ENCODE measurements around the gene USP40. TPM values are rescaled to one million over a fixed set of nuclear protein-coding genes. Genes with fewer than 3 reads are reported as not detected.

The USP40 gene
- total and polyA plus RNA-seq, 8 donors: 17.2 to 34.7 (median 22.7) TPM

DNA sequence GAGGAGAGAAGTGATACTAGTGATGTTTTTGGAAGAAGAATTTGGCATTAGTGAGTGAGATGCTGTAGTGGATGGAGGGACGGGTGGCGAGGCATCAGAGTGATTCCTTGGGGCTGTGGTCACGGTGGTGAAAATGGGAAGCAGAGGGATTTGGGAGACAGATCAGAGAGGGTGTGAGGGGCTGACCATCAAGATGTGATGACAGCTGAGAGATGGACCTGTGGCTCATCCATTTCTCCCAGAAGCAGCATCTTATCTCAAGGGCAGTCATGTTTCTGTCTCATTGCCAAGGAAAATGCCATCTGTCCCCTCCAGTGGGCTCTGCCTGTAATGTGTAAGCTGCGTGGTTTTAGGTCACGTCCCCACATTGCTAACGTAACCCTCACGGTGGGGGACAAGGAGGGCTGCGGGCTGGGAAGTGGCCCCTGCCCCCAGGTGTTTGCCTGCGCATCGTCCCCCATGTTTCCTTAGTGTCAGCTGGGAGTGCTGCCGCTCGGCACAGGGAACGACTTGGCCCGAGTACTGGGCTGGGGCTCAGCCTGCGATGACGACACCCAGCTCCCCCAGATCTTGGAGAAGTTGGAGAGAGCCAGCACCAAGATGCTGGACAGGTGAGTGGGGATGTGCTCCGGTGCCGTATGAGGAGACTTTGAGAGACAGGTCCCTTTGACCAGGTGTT is 121.3 kb downstream of the USP40 start:
- Histone ChIP-seq H3K9me3 (no peaks in the 10 kb centered on the region), H3K27ac (no peak overlapping the region), H3K36me3 (no peaks in the 10 kb centered on the region), H3K4me3 (no peak overlapping the region), H3K4me1 (no peaks in the 10 kb centered on the region), H3K27me3 (no peaks in the 10 kb centered on the region)
- ATAC-seq (no peak), FAIRE-seq (no peak), DNase-seq (no peak)
- TF ChIP-seq, protein P1, sequence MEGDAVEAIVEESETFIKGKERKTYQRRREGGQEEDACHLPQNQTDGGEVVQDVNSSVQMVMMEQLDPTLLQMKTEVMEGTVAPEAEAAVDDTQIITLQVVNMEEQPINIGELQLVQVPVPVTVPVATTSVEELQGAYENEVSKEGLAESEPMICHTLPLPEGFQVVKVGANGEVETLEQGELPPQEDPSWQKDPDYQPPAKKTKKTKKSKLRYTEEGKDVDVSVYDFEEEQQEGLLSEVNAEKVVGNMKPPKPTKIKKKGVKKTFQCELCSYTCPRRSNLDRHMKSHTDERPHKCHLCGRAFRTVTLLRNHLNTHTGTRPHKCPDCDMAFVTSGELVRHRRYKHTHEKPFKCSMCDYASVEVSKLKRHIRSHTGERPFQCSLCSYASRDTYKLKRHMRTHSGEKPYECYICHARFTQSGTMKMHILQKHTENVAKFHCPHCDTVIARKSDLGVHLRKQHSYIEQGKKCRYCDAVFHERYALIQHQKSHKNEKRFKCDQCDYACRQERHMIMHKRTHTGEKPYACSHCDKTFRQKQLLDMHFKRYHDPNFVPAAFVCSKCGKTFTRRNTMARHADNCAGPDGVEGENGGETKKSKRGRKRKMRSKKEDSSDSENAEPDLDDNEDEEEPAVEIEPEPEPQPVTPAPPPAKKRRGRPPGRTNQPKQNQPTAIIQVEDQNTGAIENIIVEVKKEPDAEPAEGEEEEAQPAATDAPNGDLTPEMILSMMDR (IDR thresholded peaks at IDR 0.05): no peak
- intact Hi-C loops (cut with DNase I): no loop called here
- WGBS, 2 donors: 95 to 97% methylated on average over 18 of the region's 18 CpGs

DNA sequence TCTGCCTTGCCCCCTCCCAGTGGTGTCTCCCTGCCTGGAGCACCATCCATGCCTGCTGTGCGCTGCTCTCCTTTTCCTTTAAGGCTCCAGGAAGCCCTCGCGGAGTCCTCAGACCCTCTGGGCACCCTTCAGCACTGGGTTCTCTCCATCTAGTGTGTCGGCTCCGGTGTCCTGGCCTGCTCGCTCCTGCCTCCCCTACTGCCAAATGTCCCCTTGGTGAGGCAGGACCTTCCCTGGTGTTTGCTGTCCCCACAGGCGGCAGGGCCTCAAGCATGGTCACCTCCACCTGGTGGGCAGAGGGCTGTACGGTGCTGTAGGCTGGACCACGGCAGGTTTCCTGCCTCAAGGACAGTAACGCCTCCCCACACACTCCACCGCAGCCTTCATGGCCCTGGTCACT is 122.1 kb downstream of the USP40 start:
- Histone ChIP-seq H3K4me3 (no peak overlapping the region), H3K4me1 (no peaks in the 10 kb centered on the region), H3K27me3 (no peaks in the 10 kb centered on the region), H3K27ac (no peak overlapping the region), H3K36me3 (no peaks in the 10 kb centered on the region), H3K9me3 (no peaks in the 10 kb centered on the region)
- no peak for ATAC-seq
- FAIRE-seq: no peak
- TF ChIP-seq, protein P1 (IDR thresholded peaks at IDR 0.05): no peak
- intact Hi-C loops (cut with DNase I): no loop called here
- 88 to 95% methylated on average over 11 of the region's 11 CpGs for WGBS, 2 donors
- peak in 1 of 6 donors; percentile 37 for DNase-seq

GRCh38 chr2:233443511-233444183 is 122.9 kb downstream of the USP40 start:
- TF ChIP-seq, protein P1 (IDR thresholded peaks at IDR 0.05): peak; percentile 45 to 72 (median 58)
- H3K36me3 ChIP-seq: no peaks in the 10 kb centered on the region
- peak; percentile 86 to 96 (median 92) for ATAC-seq
- no peak overlapping the region for H3K4me3 ChIP-seq
- H3K27me3 ChIP-seq: no peaks in the 10 kb centered on the region
- H3K27ac ChIP-seq: no peak overlapping the region
- H3K9me3 ChIP-seq: no peaks in the 10 kb centered on the region
- intact Hi-C loops (cut with DNase I): no loop called here
- DNase-seq: peak in 5 of 6 donors; percentile 63 to 88 (median 80)
- H3K4me1 ChIP-seq: no peaks in the 10 kb centered on the region
- WGBS, 2 donors: 48 to 54% methylated on average over 18 of the region's 18 CpGs
- FAIRE-seq: no peak

GRCh38 chr2:233442028-233442310 is 124.6 kb downstream of the USP40 start:
- no peak for ATAC-seq
- H3K36me3 ChIP-seq: no peaks in the 10 kb centered on the region
- no peak overlapping the region for H3K27ac ChIP-seq
- WGBS, 2 donors: 81 to 84% methylated on average over 4 of the region's 4 CpGs
- no peak for FAIRE-seq
- DNase-seq: no peak
- no peaks in the 10 kb centered on the region for H3K27me3 ChIP-seq
- no peaks in the 10 kb centered on the region for H3K9me3 ChIP-seq
- H3K4me1 ChIP-seq: no peaks in the 10 kb centered on the region
- intact Hi-C loops (cut with DNase I): no loop called here
- TF ChIP-seq, protein P1 (IDR thresholded peaks at IDR 0.05): no peak
- no peak overlapping the region for H3K4me3 ChIP-seq
